Loucy (cell line): ENCODE measurements around the gene MAP3K6.
"Not testable (repeated sequence)": the region's sequence is repeated elsewhere in the genome, so short reads cannot be mapped to it uniquely, and the experiment has no call there.

ENCODE experiments used
- CTCF ChIP-seq: fragments of 200-600 bp; sonication (generic); conservative IDR thresholded peaks from 2 replicates; pipeline ENCODE4 v1.5.1; 2014; ENCODE audit warnings: mild to moderate bottlenecking, antibody characterized with exemption, low read length
- EZH2phosphoT487 ChIP-seq: fragments of 200-600 bp; IDR thresholded peaks from 2 replicates; pipeline ENCODE4 v1.6.1; 2018; ENCODE audit warnings: antibody characterized with exemption, mild to moderate bottlenecking, moderate library complexity, borderline replicate concordance

GRCh38 chr1:27384797-27385196 is 18.0 kb upstream of the MAP3K6 start:
- TF ChIP-seq CTCF, EZH2phosphoT487: not testable (repeated sequence)
